GM12878 (cell line): Measurements from ENCODE around the gene IPMK. TPM values are rescaled to one million over a fixed set of nuclear protein-coding genes. Genes with fewer than 3 reads are reported as not detected.

Experiments used
- ATAC-seq: fragments of 200-7000 bp; cut with Tn5 transposase; 3 replicates; pipeline ENCODE4 v1.9.1; 2020; ENCODE audit warnings: mild to moderate bottlenecking, moderate library complexity
- BruUV-seq: library from RNA; stranded (reverse); fragments of 400-500 nt; replicated peaks from 2 replicates; lab custom pipeline; 2021; lab: Mats Ljungman, UMichigan
- CTCF ChIA-PET: fragments of 300-600 bp; sonication (Branson Sonifier 250); formaldehyde crosslinking; extraction: SDS; loops from one replicate; lab custom pipeline; 2021; ENCODE audit warnings: inconsistent platforms; lab: Yijun Ruan, JAX
- POLR2A ChIA-PET: fragments of 350-600 bp; formaldehyde crosslinking; extraction: SDS; loops from one replicate; lab custom pipeline; 2021; ENCODE audit warnings: inconsistent platforms; lab: Charles Lee
- RAD21 ChIA-PET: fragments of 300-600 bp; sonication (Branson Sonifier 250); formaldehyde crosslinking; loops from one replicate; lab custom pipeline; 2023; ENCODE audit warnings: antibody characterized with exemption; ENCODE audit not compliant: unreplicated experiment; lab: Charles Lee
- SMC1A ChIA-PET: fragments of 300-600 bp; sonication (Branson Sonifier 250); formaldehyde crosslinking; loops from one replicate; lab custom pipeline; 2023; ENCODE audit not compliant: unreplicated experiment, uncharacterized antibody; lab: Charles Lee
- DNase-seq: peaks from one replicate; pipeline ENCODE4 v3.0.0-alpha.2; 2011; ENCODE audit warnings: low read depth, low spot score
- FAIRE-seq: peaks from 3 replicates; lab custom pipeline; 2011; peaks lifted over from hg19 to GRCh38; lab: Jason Lieb, UNC
- H2AFZ ChIP-seq: 2 replicates; pipeline ENCODE4 v1.6.0; 2011; ENCODE audit warnings: low read depth, low read length, control low read depth; ENCODE audit not compliant: control insufficient read depth
- H3K27ac ChIP-seq: 2 replicates; pipeline ENCODE4 v1.5.1; 2011; ENCODE audit warnings: control low read depth; ENCODE audit not compliant: control insufficient read depth, insufficient read depth
- H3K27me3 ChIP-seq, 2 experiments: replicated peaks in 1 of 2; 2 replicates each; pipeline versions ENCODE4 v1.6.0 to v1.6.1; 2011; ENCODE audit warnings: low read length in 1 of 2; ENCODE audit not compliant: control insufficient read depth in 2 of 2, insufficient read depth in 2 of 2
- H3K36me3 ChIP-seq, 2 experiments: 2 replicates each; pipeline ENCODE4 v1.5.1; 2011; ENCODE audit warnings: low read length in 1 of 2; ENCODE audit not compliant: control insufficient read depth in 2 of 2, insufficient read depth in 2 of 2
- H3K4me1 ChIP-seq: 2 replicates; pipeline ENCODE4 v1.6.1; 2011; ENCODE audit warnings: mild to moderate bottlenecking, low read length, moderate library complexity, mixed read lengths; ENCODE audit not compliant: control insufficient read depth, insufficient read depth
- H3K4me2 ChIP-seq: 2 replicates; pipeline ENCODE4 v1.6.0; 2011; ENCODE audit warnings: control low read depth; ENCODE audit not compliant: control insufficient read depth, insufficient read depth
- H3K4me3 ChIP-seq: fragments of 200-600 bp; sonication (generic); 2 replicates; pipeline ENCODE4 v1.5.1; 2016
- H3K79me2 ChIP-seq: 2 replicates; pipeline ENCODE4 v1.6.0; 2011; ENCODE audit warnings: low read length; ENCODE audit not compliant: control insufficient read depth, insufficient read depth
- H3K9ac ChIP-seq: 2 replicates; pipeline ENCODE4 v1.8.0; 2011; ENCODE audit warnings: low read length, control low read depth, mixed read lengths; ENCODE audit not compliant: control insufficient read depth, insufficient read depth
- H3K9me3 ChIP-seq: replicated peaks from 3 replicates; pipeline ENCODE4 v1.5.1; 2011; ENCODE audit warnings: mild to moderate bottlenecking, low read length; ENCODE audit not compliant: control insufficient read depth, insufficient read depth
- H4K20me1 ChIP-seq: 2 replicates; pipeline ENCODE4 v1.6.0; 2011; ENCODE audit not compliant: control insufficient read depth, insufficient read depth
- CHD4 ChIP-seq: fragments of 200-600 bp; sonication (generic); IDR thresholded peaks from 2 replicates; pipeline ENCODE4 v1.6.1; 2016; ENCODE audit warnings: mild to moderate bottlenecking
- CREB1 ChIP-seq: IDR thresholded peaks from 2 replicates; pipeline ENCODE4 v1.6.1; 2012; ENCODE audit warnings: low read depth, mild to moderate bottlenecking, inconsistent platforms
- KAT2A ChIP-seq: conservative IDR thresholded peaks from 2 replicates; pipeline ENCODE4 v1.6.1; 2011; ENCODE audit warnings: low read depth, low read length; ENCODE audit not compliant: control insufficient read depth
- MYB ChIP-seq: fragments of 150-350 bp; IDR thresholded peaks from 2 replicates; pipeline ENCODE4 v1.6.1; 2014; ENCODE audit warnings: mild to moderate bottlenecking, low read depth, low read length, borderline replicate concordance
- SMAD1 ChIP-seq: fragments of 450-650 bp; IDR thresholded peaks from 2 replicates; pipeline ENCODE4 v1.6.1; 2018; ENCODE audit warnings: mild to moderate bottlenecking, low read depth; ENCODE audit not compliant: partially characterized antibody
- TBL1XR1 ChIP-seq: IDR thresholded peaks from 2 replicates; pipeline ENCODE4 v1.6.1; 2012; ENCODE audit warnings: low read depth, low read length, improper control_type of control experiment
- ZBTB4 ChIP-seq: fragments of 450-650 bp; formaldehyde crosslinking; IDR thresholded peaks from 2 replicates; pipeline ENCODE4 v1.4.0; 2022; ENCODE audit warnings: mild to moderate bottlenecking, moderate library complexity
- ZBTB40 ChIP-seq: fragments of 450-650 bp; IDR thresholded peaks from 2 replicates; pipeline ENCODE4 v1.6.1; 2016; ENCODE audit warnings: mild to moderate bottlenecking, moderate library complexity, borderline replicate concordance
- WGBS: methylation state at CpG from one replicate; pipeline ENCODE4 v1.1.6; 2016; ENCODE audit warnings: low lambda C conversion rate; ENCODE audit not compliant: insufficient replicate concordance, insufficient coverage; ENCODE audit errors: missing lambda C conversion rate; 5-methylcytosine and 5-hydroxymethylcytosine counted together
- in situ Hi-C: fragments of 300-500 bp; cut with MboI; formaldehyde crosslinking; loops from 9 replicates; pipeline ENCODE4 v1.14.3; 2018; ENCODE audit warnings: mixed read lengths
- intact Hi-C: fragments of 100-400 bp; cut with micrococcal nuclease; formaldehyde crosslinking; loops from one replicate; pipeline ENCODE4 v1.14.2; 2022; ENCODE audit not compliant: unreplicated experiment
- polyA plus RNA-seq, 11 experiments: library from polyadenylated mRNA; depleted of rRNA in 4 of 11; unstranded in 6 of 11; stranded (reverse) in 5 of 11; fragments of >200 nt; fragmentation: Nextera tagmentation in 4 of 11; fragmentation: Illumina TruSeq in 1 of 11; extraction: Ambion mirVana in 4 of 11; extraction: Trizol in 1 of 11; gene quantifications; 1 replicate in 1 of 11; 2 replicates in 10 of 11; pipeline versions ENCODE4 v1.2.1 to v1.2.3, GENCODE V29; 2011 to 2016; ENCODE audit warnings: inconsistent platforms in 2 of 11, missing spikeins in 2 of 11, low read depth in 1 of 11
- total RNA-seq, 4 experiments: library from RNA; depleted of rRNA in 3 of 4; stranded (reverse); fragments of >200 nt in 3 of 4; fragmentation: Illumina TruSeq in 1 of 4; extraction: Trizol in 1 of 4; gene quantifications; 2 replicates each; pipeline versions ENCODE4 v1.2.1 to v1.2.3, GENCODE V29; 2013 to 2021

IPMK gene
- total and polyA plus RNA-seq, 10 of the 15 experiments (the other 5 are each of a cell fraction or from before 2014, with no cell fraction given): 0.84 to 7.5 (median 3.6) TPM

GRCh38 chr10:58266003-58266825, 1.5 kb downstream of the IPMK start (continued):
- TF ChIP-seq TBL1XR1: no peak

- Histone ChIP-seq H3K36me3 (no peaks in the 10 kb centered on the region), H3K27me3 (no peaks in the 10 kb centered on the region), H3K9me3 (no peaks in the 10 kb centered on the region; the same call in 2 of the 3 replicates), H3K4me2 (peak overlapping the region; percentile 84), H3K79me2 (peaks cover 80% of the 10 kb centered on the region), H3K4me1 (no peaks in the 10 kb centered on the region), H3K9ac (peak overlapping the region; percentile 78), H3K4me3 (peak overlapping the region; percentile 80), H4K20me1 (no peaks in the 10 kb centered on the region), H2AFZ (no peak overlapping the region), H3K27ac (peak overlapping the region; percentile 80)
- SMC1A ChIA-PET: interaction anchor here (0.7 kb wide), 1 partner anchor 25 kb away, joined by 3 read pairs; no protein-coding TSS in a partner anchor
- WGBS: 0% methylated on average over 1 of the region's 1 CpG
- FAIRE-seq: no peak
- intact Hi-C loops: loop anchor here (5.0 to 10.0 kb wide), 2 partner anchors 72 to 1640 kb away; partner anchors contain the start of genes CCDC6 and UBE2D1
- RAD21 ChIA-PET: no interaction called here
- no peak for TF ChIP-seq MYB
- TF ChIP-seq KAT2A: no peak
- TF ChIP-seq CREB1: no peak
- no peak for TF ChIP-seq ZBTB4 (CRISPR knock-in tag)
- TF ChIP-seq CHD4: no peak
- no peak for TF ChIP-seq ZBTB40
- TF ChIP-seq SMAD1: no peak
- in situ Hi-C loops: no loop called here
- BruUV-seq: no TSS peak
- CTCF ChIA-PET: no interaction called here
- DNase-seq: no peak
- no peak for ATAC-seq
- POLR2A ChIA-PET: no interaction called here
These were observed 2.4 kb downstream of the IPMK start for GRCh38 chr10:58265249-58265648.
